HG03571 (cell line): ENCODE results near the gene SKA3.
"Not testable (repeated sequence)": the region's sequence is repeated elsewhere in the genome, so short reads cannot be mapped to it uniquely, and the experiment has no call there.

Experiments
- ATAC-seq: cut with Tn5 transposase; IDR thresholded peaks from one replicate; pipeline ENCODE4 v1.9.1; 2021; ENCODE audit not compliant: unreplicated experiment

The SKA3 gene

DNA sequence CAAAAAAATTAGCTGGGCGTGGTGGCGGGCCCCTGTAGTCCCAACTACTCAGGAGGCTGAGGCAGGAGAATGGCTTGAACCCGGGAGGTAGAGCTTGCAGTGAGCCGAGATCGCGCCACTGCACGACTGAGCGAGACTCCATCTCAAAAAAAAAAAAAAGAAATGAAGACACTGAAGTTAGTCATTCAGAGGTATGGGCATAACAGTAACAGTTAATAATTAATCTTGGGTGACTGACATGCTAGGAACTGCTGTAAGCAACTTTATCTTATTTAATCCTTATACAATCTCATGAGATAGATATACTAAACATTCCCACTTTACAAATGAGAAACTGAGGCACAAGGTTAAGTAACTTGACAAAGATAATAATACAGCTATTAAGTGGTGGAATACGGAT lies 4.9 kb downstream of the SKA3 start:
- no peak for ATAC-seq

DNA sequence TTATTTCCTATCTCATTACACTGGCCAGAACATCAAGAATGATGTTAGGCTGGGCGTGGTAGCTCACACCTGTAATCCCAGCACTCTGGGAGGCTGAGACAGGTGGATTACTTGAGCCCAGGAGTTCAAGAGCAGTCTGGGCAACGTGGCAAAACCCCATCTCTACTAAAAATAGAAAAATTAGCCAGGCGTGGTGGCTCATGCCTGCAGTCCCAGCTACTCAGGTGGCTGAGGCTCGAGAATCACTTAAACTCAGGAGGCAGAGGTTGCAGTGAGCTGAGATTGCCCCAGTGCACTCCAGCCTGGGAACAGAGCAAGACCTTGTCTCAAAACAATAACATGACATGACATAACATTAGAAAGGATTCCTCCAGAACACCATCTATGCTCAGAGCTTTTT lies 10.7 kb downstream of the SKA3 start:
- ATAC-seq, result not testable (repeated sequence)

DNA sequence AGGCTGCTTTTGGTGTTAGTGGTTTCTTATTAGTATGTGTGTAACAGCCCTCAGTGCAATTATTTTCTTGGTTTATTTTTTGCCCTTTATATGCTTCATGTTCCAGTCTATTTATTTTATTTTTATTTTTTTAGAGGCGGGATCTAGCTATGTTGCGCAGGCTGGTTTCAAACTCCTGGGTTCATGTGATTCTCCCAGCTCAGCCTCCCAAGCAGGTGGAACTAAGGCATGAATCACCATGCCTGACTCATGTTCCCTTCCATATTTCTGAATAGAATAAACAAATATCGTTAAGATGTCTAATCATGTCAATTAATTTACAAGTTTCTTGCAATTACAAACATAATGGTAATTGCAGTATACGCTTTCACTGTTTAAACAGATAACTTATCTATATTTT lies 11.7 kb downstream of the SKA3 start:
- ATAC-seq, result no peak

DNA sequence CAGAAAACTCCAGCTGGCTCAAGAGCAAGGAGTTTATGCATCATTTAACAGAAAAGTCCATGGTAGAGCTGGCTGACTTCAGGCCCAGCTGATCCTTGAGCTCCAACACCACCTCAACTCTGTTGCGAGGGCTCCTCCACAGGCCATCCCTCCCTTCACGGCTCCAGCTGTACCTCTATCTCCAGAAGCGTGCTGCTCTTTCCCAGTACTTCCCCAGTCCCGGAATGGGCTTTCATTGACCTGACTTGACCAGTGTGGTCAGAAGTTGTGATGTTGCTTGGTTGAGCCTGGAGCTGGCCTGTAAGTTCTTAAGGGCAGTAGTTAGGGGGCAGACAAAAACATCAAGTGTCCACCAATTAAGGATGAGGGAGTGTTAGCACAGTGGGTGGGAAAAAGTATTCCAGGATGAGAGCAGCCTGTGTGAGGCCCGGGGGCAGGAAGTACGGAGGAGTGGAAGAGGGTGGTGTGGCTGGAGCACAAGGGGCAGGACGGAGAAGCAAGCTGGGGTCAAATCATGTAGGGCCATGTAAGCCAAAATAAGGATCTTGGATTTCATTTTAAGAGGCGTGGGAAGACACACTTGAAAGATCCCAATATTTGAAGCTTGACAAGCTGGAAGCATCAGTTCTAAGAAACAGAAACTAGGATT lies 24.0 kb downstream of the SKA3 start:
- ATAC-seq, result no peak

DNA sequence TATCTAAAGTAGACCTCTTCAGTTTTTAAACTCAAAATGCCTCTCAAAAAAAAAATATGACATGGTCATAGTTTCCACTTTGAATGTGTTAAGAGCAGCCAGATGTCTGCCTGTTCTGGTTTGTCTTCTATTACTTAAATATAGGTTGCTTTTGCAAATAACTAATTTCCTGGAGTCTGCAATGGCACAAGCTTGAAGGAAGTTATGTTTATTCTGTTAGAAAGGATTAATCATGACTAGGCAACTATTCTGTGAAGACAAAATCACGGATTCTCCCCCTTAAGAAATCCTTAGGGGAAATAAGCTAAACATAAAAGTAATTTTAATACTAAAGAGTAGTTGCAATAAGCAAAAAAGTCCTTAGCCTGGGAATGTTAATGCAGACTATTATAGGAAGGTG lies 26.3 kb downstream of the SKA3 start:
- no peak for ATAC-seq

DNA sequence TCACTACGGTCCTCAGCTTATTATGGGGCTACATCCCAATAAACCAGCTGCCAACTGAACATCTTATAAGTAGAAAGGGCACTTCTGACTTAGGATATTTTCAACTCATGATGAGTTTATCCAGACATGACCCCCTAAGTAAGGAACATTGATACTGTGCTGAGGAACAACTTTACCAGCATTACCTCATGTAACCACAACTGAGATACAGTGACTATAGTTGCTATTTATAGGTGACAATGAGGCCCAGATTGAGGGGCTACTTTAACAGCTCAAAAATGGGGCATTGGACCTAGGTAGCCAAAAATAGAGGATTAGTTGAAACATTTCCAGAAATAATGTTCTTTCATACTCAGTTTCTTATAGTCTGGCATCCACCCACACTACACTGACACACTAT lies 26.8 kb downstream of the SKA3 start:
- no peak for ATAC-seq

DNA sequence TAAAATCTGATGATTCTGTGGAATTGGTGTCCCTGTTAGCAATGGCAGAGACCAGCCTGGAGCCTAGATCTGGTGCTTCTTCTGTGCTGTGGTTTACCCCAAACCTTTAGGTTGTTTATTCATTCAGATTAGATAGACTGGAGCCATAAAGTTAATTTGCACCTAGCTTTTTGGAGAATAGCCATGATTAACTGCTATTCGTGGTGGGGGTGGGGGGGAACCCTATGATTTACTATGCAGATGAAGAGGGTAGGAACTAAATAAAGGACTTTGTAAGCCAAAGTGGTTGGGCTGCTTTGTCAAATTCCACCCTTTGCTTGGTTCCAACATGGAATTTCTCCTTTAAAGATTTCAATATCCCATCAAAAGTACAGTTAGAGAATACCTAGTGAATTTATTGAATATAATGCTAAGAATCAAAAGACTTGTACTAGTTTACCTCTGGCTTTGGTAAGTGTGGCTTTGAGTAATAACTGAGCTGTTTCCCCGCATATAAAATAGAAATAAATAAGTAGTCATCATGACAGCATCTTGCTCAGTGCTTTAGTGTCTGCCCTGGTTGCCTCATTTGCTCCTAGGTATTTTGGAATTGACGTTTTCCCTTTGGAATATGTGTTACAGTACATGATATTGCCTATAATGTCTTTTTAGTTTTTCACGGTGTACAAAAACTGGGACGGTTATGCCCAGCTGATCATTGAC lies 27.6 kb downstream of the SKA3 start:
- no peak for ATAC-seq

DNA sequence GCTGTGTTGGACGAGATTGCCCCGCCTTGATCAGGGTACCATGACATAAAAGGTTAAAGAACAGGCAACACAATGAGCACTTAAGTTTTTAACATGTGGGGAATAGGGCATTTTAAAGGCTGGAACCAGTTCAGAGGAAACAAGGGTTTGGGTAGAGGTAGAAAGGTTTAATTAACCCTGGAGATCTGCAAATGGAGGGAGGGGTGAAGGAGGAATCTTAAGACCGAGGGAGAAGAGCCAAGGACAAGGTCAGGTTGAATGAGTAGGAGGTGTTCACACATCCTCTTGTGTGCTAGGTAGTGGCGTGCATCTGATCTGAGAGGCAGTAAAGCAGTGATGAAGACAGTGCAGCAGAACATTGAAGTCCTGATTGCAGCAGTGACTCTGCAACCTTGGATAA lies 28.5 kb downstream of the SKA3 start:
- no peak for ATAC-seq

DNA sequence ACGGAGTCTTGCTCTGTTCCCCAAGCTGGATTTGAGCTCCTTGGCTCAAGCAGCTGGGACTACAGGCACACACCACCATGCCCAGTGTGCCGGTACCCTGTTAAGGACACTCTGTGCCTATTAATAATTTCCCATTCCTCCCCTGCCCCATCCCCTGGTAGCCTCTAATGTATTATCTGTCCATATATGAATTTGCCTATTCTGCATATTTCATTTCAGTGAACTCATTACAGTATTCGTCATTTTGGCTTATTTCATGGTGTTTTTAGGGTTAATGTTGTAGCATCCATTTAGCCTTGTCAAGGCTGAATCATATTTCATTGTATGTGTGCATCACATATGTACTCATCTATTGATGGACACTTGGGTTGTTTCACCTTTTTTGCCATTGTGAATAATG lies 33.6 kb downstream of the SKA3 start:
- ATAC-seq, result no peak

DNA sequence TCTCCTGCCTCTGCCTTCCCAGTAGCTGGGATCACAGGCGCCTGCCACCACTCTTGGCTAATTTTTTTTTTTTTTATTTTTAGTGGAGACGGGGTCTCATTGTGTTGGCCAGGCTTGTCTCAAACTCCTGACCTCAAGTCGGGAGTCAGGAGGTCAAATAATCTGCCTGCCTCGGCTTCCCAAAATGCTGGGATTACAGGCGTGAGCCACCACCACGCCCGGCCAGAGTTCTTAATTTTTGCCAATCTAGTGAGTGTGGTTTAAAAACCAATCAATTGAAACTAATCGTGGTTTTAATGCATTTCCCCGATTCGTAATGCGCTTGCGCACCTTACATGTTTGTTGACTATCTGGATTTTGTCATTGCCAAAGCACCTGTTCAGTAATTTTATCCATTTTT lies 37.0 kb downstream of the SKA3 start:
- ATAC-seq, result no peak

DNA sequence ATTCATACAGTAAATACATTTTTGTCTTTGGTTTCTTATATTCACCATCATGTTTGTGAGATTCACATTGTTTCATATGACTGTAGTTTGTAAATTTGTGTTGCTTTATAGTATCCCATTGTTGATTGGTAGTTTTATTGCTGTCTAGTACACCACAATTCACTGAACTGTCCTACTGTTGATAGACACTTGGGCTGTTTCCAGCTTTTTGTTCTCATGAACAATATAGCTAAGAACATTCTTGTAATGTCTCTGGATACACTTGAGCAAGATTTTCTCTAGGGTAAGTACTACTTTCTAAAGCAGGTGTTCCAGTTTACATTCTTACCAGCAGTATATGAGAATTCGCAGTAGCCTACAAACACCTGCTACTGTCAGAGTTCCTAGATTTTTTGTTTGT lies 37.8 kb downstream of the SKA3 start:
- no peak for ATAC-seq

DNA sequence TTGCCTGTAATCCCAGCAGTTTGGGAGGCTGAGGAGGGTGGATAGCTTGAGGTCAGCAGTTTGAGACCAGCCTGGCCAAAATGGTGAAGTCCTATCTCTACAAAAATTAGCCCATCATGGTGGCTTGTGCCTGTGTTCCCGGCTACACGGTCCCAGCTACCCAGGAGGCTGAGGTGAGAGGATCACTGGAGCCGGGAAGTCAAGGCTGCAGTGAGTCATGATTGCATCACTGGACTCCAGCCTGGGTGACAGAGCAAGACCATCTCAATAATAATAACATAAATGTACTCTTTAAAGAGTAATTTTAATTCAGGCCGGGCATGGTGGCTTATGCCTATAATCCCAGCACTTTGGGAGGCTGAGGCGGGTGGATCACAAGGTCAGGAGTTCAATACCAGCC lies 38.7 kb downstream of the SKA3 start:
- no peak for ATAC-seq

DNA sequence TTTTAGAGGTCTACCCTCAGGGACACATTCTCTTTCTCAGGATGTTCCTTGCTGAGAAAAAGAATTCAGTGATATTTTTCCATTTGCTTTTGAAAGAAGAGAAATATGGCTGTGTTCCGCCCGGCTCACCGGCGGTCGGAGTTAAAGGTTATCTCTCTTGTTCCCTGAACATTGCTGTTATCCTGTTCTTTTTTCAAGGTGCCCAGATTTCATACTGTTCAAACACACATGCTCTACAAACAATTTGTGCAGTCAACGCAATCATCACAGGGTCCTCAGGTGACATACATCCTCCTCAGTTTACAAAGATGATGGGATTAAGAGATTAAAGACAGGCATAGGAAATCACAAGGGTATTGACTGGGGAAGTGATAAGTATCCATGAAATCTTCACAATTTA lies 40.5 kb downstream of the SKA3 start:
- ATAC-seq, result not testable (repeated sequence)

DNA sequence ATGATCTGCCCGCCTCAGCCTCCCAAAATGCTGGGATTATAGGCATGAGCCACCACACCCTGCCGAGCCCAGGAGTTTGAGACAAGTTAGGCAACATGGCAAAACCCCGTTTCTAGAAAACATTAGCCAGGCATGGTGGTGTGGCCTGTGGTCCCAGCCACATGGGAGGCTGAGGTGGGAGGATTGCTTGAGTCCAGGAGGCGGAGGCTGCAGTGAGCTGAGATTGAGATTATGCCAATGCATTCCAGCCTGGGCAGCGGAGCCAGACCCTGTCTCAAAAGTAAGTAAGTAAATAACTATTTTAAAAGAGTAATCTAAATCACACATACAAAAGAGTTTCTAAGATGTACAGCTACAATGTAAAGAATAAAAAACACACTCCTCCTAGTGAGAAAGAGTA lies 41.9 kb downstream of the SKA3 start:
- no peak for ATAC-seq

DNA sequence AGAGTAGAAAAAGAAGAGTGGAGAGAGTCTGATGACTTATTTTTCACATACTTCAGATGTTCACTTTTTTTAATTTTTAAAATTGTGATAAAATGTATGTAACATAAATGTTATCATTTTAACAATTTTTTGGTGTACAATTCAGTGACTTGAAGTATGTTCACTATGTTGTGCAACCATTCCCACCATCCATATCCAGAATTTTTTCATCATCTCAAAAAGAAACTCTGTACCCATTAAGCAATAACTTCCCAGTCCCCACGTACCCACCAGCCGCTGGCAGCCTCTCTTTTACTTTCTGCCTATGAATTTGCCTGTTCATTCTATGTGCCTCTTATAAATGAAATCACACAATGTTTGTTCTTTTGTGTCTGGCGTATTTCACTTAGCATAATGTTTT lies 43.3 kb downstream of the SKA3 start:
- no peak for ATAC-seq

DNA sequence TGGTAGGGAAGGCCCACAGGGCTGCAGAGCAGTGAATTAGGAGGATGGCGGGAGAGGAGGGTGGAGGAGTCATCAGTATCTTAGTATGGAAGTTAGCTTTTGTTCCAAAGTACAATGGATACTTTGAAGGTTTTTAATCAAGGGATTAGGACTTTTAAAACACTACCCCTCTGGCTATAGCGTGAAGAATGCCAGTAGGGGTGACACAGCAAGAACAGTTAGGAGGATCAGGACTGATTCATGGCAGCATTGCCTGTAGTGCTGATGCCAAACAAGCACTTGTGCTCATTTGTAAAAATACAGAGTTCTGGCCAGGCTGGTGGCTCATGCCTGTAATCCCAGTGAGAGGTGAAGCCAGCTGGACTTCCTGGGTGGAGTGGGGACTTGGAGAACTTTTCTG lies 46.2 kb downstream of the SKA3 start:
- no peak for ATAC-seq

DNA sequence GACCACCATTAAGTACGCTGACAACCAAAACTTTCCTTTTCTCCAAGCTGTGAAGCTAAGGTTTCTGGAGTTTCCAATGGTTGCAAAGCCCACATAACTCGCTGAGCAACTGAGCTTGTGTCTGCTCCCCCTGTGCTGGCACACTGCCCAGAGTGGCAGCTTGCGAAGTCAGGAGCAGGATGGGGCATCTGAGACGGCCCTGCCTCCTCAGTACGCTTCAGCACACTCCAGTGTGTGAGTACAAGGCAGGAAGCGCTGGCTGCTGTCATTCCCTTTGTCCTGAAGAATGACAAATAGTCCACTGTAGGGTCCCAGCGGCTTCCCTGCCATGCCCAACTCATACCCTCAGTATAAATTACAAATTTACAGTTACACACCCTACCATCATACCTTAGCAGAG lies 51.5 kb downstream of the SKA3 start:
- no peak for ATAC-seq

DNA sequence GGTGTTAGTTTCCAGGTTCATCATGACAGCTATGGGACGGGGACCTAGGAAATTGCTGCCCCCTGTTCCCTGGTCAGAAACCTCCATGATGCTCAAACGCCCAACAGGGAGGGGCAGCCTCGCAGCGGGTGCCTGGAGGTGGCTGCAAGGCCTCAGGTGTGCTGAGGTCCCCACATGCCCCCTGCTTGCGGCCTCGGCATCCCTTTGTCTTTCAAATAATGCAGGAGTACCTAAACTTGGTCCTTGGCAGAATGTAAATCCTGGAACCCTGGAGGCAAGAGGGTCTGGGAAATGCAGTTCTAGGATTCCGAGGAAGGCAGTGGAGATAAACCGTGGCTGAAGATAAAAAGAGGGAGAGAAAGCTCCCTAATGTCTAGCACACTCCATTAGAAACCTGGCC lies 52.4 kb downstream of the SKA3 start:
- ATAC-seq, result no peak

DNA sequence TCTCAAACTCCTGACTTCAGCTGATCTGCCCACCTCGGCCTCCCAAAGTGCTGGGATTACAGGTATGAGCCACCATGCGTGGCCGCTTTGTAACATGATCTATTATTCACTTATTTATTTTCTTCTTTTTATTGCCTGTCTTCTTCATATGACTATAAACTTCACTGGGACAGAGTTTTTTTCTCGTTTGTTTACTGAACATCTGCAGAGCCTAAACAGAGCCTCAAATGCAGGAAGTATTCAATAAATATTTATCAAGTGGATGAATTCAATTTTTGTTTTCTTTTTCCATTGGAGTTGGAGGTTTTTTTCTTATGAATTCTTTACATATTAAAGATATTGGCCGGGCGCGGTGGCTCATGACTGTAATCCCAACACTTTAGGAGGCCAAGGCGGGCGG lies 54.7 kb downstream of the SKA3 start:
- no peak for ATAC-seq

DNA sequence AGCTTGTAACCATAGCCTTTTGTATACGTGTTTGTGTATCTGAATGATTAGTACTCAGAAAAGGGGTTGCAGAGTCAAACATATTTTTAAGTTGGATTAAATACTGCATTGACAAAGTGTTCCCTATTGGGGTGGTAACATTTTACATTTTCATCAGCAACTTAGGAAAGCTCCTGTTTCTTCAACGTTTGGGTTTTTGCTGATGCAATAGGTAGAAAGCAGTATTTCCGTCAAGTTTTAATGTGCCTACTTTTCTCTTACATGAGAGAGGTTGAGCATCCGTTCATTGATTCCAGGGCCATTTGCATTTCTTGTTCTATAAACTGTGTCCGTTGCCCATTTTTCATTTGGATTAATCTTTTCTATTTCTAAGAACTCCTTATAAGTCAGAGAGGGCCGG lies 56.2 kb downstream of the SKA3 start:
- no peak for ATAC-seq

DNA sequence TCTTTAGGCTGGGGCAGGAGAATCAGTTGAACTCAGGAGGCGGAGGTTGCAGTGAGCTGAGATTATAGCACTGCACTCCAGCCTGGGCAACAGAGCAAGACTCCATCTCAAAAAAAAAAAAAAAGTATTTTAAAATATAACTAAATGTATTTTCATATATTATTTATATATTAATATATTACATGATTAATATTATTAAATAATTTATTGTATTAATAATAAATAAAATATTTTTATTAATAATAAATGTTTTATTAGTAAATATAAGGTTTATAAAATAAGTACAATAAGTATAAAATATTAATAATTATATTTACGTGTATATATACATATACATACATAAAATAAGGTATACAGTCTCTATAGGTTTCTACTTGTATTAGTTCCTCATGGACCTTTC lies 56.8 kb downstream of the SKA3 start:
- ATAC-seq, result no peak

DNA sequence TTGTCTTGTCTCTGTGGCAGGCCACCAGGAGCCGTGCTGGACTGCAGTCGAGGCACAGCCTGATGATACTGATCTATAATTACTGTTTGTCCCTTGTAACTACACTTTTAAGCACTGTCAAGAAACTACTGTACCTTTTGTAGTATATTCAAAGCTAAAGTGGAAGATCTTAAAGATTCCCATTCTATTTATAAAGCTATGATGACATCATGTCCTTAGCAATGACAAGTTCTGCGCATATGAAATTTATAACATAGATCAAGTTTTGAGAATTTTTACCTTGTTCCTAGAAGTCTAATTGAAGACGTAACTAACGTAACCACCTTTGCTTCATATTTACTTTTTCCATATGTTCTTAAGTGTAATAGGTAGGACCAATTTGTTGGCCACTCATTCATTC lies 58.2 kb downstream of the SKA3 start:
- ATAC-seq, result no peak
